ENCODE measurements around the gene PCDHA6. TPM values are rescaled to one million over a fixed set of nuclear protein-coding genes. Genes with fewer than 3 reads are reported as not detected.
A peak's percentile ranks its signal among the peaks of the same experiment; 100 is the strongest.
"Not testable (repeated sequence)": the region's sequence is repeated elsewhere in the genome, so short reads cannot be mapped to it uniquely, and the experiment has no call there.

PCDHA6 gene
- total RNA-seq, 1 experiment from 2014 or later: 1.0 TPM

GRCh38 chr5:140802781-140803271, 24.9 kb upstream of the PCDHA6 start:
- no peaks in the 10 kb centered on the region for H3K36me3 Mint-ChIP-seq (ENCODE audit: insufficient read depth, unreplicated experiment)

GRCh38 chr5:140806834-140807775, 20.7 kb upstream of the PCDHA6 start, which contains the start of gene PCDHA4:
TSS of gene PCDHA4 (plus strand) at chr5:140807068.
- DNase-seq (ENCODE audit: unreplicated experiment): peak; percentile 18
- H3K4me1 Mint-ChIP-seq (ENCODE audit: insufficient read depth, unreplicated experiment): no peaks in the 10 kb centered on the region
- H3K27ac Mint-ChIP-seq (ENCODE audit: low read depth, unreplicated experiment): no peak within 1 kb of the TSS
- POLR2A ChIA-PET: interaction anchor here (0.7 to 3.9 kb wide), 7 partner anchors 10 to 348 kb away, joined by 3 to 38 read pairs (median 7); partner anchors contain the start of genes PCDHA6 and PCDHAC1
- peaks cover 8% of the 10 kb centered on the region for H3K9me3 Mint-ChIP-seq (ENCODE audit: unreplicated experiment)
- no TSS peak for BruUV-seq (replicated peaks)
- peak; percentile 38 for TF ChIP-seq CTCF (IDR thresholded peaks at IDR 0.05; ENCODE audit: unreplicated experiment)
- CTCF ChIA-PET: interaction anchor here (0.6 to 6.4 kb wide), 48 partner anchors 9 to 774 kb away, joined by 3 to 61 read pairs (median 4); partner anchors contain the start of genes PCDHA1, PCDHA12, PCDHA5 and PCDHA6
- no peaks in the 10 kb centered on the region for H3K27me3 Mint-ChIP-seq (ENCODE audit: insufficient read depth, unreplicated experiment)
- H3K36me3 Mint-ChIP-seq (ENCODE audit: insufficient read depth, unreplicated experiment): no peaks in the 10 kb centered on the region
- intact Hi-C loops (cut with micrococcal nuclease): loop anchor here (1.0 kb wide), 1 partner anchor 234 kb away; no protein-coding TSS in a partner anchor
- H3K4me3 Mint-ChIP-seq (ENCODE audit: unreplicated experiment): peak within 1 kb of the TSS; percentile 55

More at GRCh38 chr5:140802781-140803271, 24.9 kb upstream of the PCDHA6 start:
- Mint-ChIP-seq H3K4me3 (ENCODE audit: unreplicated experiment) (no peak overlapping the region), H3K9me3 (ENCODE audit: unreplicated experiment) (peaks cover 7% of the 10 kb centered on the region), H3K27ac (ENCODE audit: low read depth, unreplicated experiment) (no peak overlapping the region), H3K4me1 (ENCODE audit: insufficient read depth, unreplicated experiment) (no peaks in the 10 kb centered on the region), H3K27me3 (ENCODE audit: insufficient read depth, unreplicated experiment) (no peaks in the 10 kb centered on the region)
- TF ChIP-seq CTCF (IDR thresholded peaks at IDR 0.05; ENCODE audit: unreplicated experiment): no peak
- DNase-seq (ENCODE audit: unreplicated experiment): no peak
- BruUV-seq (replicated peaks): no TSS peak
- CTCF ChIA-PET: interaction anchor here (0.6 kb wide), 2 partner anchors 175 to 240 kb away, joined by 3 read pairs; no protein-coding TSS in a partner anchor
- intact Hi-C loops (cut with micrococcal nuclease): no loop called here
- POLR2A ChIA-PET: no interaction called here

- H3K27ac Mint-ChIP-seq (ENCODE audit: low read depth, unreplicated experiment); H3K36me3 Mint-ChIP-seq (ENCODE audit: insufficient read depth, unreplicated experiment); H3K4me1 Mint-ChIP-seq (ENCODE audit: insufficient read depth, unreplicated experiment); BruUV-seq (replicated peaks); H3K4me3 Mint-ChIP-seq (ENCODE audit: unreplicated experiment); H3K27me3 Mint-ChIP-seq (ENCODE audit: insufficient read depth, unreplicated experiment); intact Hi-C loops (cut with micrococcal nuclease); DNase-seq (ENCODE audit: unreplicated experiment): not testable (repeated sequence)
- CTCF ChIA-PET: interaction anchor here (0.6 to 6.4 kb wide), 31 partner anchors 8 to 758 kb away, joined by 3 to 61 read pairs (median 5); partner anchors contain the start of genes PCDHA1, PCDHA12, PCDHA5 and PCDHA6
- peaks cover 15% of the 10 kb centered on the region for H3K9me3 Mint-ChIP-seq (ENCODE audit: unreplicated experiment)
- POLR2A ChIA-PET: interaction anchor here (0.9 to 3.9 kb wide), 6 partner anchors 9 to 232 kb away, joined by 3 to 38 read pairs (median 8); partner anchors contain the start of genes PCDHA6 and PCDHAC1
Measured at GRCh38 chr5:140808241-140808888, 19.4 kb upstream of the PCDHA6 start.

GRCh38 chr5:140808889-140809291, 18.9 kb upstream of the PCDHA6 start:
- H3K27me3 Mint-ChIP-seq (ENCODE audit: insufficient read depth, unreplicated experiment): no peaks in the 10 kb centered on the region
- intact Hi-C loops (cut with micrococcal nuclease): no loop called here
- no peak for DNase-seq (ENCODE audit: unreplicated experiment)
- TF ChIP-seq CTCF (IDR thresholded peaks at IDR 0.05; ENCODE audit: unreplicated experiment): no peak
- BruUV-seq (replicated peaks): no TSS peak
- H3K9me3 Mint-ChIP-seq (ENCODE audit: unreplicated experiment): peaks cover 11% of the 10 kb centered on the region
- no peaks in the 10 kb centered on the region for H3K4me1 Mint-ChIP-seq (ENCODE audit: insufficient read depth, unreplicated experiment)
- ChIA-PET CTCF (interaction anchor here (2.1 to 6.4 kb wide), 2 partner anchors 32 to 232 kb away, joined by 8 to 61 read pairs; no protein-coding TSS in a partner anchor), POLR2A (no interaction called here)
- no peak overlapping the region for H3K27ac Mint-ChIP-seq (ENCODE audit: low read depth, unreplicated experiment)
- no peaks in the 10 kb centered on the region for H3K36me3 Mint-ChIP-seq (ENCODE audit: insufficient read depth, unreplicated experiment)
- H3K4me3 Mint-ChIP-seq (ENCODE audit: unreplicated experiment): no peak overlapping the region
